ENCODE data around the gene DTNB.

The DTNB gene

GRCh38 chr2:25361261-25362048 is 311.9 kb downstream of the DTNB start:
- no peak for DNase-seq

DNA sequence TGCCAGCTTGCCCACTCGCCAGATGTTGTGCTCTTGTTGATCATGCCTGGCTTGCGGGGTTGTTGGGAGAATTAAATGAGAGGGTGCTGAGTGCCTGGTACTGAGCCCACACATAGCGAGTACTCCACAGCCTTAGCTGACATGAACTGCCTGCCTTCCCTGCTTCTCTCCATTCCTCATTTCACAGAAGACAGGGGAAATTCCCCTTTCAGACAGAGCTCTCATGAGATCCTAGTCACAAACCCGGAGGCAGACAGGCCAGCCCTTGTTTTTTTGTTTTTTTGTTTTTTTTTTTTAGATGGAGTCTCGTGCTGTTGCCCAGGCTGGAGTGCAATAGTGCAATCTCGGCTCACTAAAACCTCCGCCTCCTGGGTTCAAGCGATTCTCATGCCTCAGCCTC is 314.5 kb downstream of the DTNB start:
- no peak for DNase-seq

- DNase-seq: no peak
These were observed 315.0 kb downstream of the DTNB start for GRCh38 chr2:25358249-25358815.

GRCh38 chr2:25356088-25356487 is 317.3 kb downstream of the DTNB start:
- DNase-seq: no peak

DNA sequence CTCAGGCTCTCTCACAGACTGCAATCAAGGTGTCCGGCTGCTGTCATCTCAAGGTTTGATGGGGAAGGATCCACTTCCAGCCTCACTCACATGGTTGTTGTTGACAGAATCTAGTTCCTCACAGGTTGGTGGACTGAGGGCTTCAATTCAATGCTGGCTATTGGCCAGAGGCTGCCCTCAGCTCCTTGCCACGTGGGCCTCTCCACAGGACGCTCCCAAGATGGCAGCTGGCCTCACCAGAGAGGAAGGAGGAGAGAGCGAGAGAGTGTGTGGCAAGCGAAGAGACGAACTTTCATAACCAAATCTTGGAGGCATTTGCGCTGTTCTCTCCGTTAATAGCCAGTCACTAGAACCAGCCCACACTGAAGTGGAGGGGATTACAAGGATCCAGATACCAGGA is 318.1 kb downstream of the DTNB start:
- no peak for DNase-seq

DNA sequence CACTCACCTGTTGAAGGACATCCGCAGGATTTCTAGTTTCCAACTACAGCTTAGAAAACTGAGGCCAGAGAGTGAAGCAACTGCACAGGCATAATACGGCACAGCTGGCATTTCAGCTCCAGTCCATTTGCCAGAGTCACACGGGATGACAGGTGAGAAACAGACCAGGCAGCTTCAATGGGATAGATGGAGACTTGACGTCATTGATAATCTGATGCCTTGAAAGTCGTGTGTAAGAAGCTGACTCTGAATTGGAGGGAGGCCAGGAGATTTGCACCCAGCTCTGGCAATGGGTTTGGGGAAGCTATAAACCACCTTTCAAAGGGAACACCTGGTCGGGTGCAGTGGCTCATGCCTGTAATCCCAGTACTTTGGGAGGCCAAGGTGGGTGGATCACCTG is 319.3 kb downstream of the DTNB start:
- no peak for DNase-seq

DNA sequence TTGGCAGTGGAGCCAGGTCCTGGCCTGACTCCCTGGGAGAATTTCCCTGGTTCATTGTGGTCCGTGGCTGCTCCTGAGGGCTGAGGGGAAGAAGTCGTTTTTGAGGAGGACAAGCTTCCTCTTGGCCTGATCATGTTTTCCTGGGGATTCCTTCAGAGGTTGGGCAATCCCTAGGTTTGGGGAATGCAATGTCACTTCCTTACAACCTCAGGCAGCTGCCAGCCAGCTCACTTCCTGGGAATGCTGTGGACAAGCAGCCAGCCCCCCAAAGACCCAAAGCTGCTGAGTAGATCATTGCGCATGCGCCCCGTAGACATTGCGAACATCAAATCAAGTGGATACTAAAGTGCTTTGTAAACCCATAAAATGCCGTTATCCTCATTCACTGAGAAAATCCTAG is 324.0 kb downstream of the DTNB start:
- no peak for DNase-seq

- DNase-seq: no peak
These were observed 325.5 kb downstream of the DTNB start for GRCh38 chr2:25347846-25348245.

DNA sequence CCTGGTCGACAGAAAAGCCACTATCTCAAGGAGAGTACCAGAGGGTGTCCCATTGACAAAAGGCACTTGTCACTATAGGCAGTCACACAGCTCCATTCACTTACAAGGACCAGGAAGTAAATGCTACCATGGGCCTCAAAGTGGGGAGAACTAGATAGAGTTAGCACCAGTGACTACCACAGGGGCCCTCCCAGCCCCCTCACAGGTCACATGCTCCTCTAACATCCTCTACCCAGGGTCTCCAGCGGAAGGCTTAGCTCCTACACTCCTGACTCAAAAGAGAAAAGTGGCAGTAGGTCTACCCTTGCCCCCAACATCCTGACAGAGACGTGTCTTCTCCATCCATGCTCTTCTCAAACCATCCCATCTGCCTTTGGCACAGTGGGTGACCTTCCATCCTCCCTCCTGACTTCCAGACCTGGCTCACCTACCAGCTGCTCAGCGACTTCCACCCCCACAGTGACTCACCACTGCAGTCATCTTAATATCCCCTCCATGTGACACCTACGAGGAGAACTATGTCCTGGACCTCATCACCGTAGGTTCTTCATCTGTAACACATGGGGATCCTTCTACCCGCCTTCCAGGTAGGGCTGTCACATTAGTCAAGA is 326.1 kb downstream of the DTNB start:
- no peak for DNase-seq

DNA sequence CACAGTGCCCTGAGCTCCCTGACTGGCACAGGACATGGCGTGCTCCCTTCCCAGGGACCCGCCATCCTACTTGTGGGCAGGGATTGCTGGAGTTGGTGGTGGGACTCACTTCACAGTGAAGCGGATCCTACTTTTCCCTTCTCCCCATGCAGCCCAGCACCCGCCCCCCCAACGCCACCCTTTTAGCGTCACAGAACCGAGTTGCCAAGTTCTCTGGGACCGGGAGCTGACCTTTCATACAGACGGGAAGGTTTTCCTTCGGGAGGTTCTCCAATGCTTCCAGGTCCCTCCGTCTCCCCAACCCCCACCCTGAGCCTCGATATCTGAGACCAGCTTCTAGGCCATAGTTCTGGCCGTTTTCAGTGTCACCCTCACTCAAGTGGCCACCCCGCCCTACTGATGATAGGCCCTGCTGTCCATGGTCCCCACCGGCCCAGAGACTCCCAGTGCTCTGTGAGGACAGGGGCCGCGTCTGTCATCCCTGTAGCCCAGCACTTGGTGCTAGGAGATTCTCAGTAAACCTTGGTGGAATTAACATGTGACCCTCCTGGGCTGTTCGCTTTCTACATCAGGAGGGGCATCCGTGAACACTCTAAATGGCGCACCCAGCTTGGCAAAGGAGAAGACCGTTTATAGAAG is 330.1 kb downstream of the DTNB start:
- no peak for DNase-seq

DNA sequence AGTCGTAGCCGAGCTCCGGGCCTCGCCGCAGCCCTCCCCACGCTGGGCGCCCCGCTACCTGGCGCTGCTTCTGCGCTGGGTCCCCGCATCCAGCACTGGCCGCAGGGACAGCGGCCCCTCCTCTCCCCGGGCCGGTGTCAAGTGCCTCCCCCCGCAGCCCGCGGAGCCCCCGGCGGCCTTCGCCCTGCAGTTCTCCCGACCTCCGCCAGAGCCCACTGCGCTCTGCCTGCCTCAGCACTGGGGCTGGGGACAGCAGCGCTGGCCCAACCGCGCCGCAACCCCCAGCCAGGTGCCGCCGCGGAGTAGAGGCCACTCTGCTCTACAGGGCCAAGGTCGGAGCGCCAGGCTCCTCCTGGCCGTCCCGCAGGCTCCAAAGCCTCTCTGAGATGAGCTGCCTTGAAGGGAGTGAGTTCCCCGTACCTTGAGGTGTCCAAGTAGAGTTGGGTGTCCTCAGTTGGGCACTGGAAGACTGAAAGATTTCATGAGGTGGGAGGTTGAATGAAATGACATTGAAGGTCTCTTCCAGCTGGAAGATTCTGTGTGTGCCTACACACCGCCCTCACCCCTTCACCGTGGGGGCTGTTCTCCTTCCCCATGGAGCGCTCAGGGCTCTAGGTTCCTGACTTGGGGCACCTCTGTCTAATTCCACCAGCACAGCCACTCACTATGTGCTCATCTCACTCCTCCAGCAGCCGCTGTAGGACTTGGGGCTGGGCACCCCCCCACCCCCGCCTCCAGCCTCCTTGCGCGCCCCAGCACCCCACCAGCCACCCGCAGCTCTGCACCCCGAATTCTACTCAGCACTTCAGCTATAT is 330.8 kb downstream of the DTNB start:
- peak; percentile 49 to 65 (median 63) for DNase-seq

GRCh38 chr2:25341753-25342371 is 331.5 kb downstream of the DTNB start, which contains the start of gene DNMT3A:
Gene DNMT3A (minus strand): TSS chr2:25341925. CDS start chr2:25313984, 27,941 bp downstream.
- peak in 3 of 4 experiments; percentile 32 to 61 (median 50) for DNase-seq

GRCh38 chr2:25341011-25341727 is 332.2 kb downstream of the DTNB start:
- DNase-seq: no peak

- no peak for DNase-seq
These were observed 333.0 kb downstream of the DTNB start for GRCh38 chr2:25340181-25340921.

DNA sequence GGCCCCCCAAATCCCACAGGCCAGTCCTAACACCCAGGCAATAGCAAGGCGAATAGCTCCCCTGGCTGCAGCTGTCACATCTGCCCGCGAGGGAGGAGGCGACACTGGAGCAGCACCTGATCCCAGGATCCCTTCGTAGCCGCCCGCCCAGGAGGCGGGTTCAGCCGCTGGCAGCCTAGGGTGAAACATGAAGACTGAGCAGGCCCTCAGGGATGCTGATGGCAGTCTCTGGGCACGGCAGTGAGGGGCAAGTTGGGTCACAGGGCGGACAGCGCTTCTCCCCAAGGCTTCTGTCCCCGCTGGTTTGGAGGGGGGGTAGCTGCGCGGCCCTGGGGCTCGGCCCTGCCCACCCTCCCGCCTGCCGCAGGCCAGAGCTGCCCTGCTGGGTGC is 333.6 kb downstream of the DTNB start:
- DNase-seq: no peak

DNA sequence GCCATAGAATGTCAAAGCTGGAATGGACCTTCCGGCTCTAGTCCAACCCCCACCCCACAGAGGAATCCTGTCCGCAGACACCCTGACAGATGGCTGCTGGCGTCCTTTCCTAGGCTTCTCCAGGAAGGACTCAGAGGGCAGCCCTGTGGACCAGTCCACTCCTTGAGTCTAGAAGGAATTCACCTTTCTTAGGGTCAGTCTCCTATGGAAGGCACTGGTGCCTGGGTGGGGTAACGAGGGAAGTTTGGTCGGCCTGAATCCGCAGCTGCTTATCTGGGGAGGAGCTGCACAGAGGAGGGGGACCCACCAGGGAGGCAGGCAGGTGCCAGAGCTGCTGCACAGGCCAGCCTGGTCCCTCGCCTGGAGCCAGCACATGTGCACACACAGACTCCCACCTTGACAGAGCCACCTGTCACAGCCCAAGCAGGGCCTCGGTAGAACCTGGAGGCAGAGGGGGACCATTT is 334.1 kb downstream of the DTNB start:
- no peak for DNase-seq

- DNase-seq: no peak
These were observed 335.0 kb downstream of the DTNB start for GRCh38 chr2:25338401-25338800.

- no peak for DNase-seq
These were observed 335.5 kb downstream of the DTNB start for GRCh38 chr2:25337891-25338290.

GRCh38 chr2:25337276-25337675 is 336.1 kb downstream of the DTNB start:
- no peak for DNase-seq

DNA sequence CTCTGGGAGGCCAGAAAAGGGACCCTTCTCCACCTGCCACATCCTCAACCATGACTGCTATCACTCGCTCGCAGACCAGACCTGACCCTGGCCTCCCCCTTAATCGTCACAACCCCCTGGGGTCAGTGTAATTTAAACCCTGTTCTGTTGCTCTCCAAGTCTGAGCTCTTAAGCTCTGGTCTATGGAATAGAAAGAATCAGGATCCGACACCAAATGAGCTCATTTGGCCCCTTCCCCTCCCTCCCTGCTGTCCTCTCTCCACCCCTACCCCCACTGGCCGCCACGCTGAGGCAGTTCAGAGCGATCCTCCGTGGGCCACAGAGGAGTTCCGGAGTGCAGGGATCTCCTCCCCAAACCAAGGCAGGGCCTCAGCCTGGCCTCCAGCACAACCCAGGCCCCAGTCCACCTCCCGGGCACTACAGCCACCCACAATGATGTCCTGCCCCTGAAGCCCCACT is 337.0 kb downstream of the DTNB start:
- no peak for DNase-seq

- no peak for DNase-seq
These were observed 337.4 kb downstream of the DTNB start for GRCh38 chr2:25335971-25336370.
